Neural cell (in vitro differentiated cells): ENCODE measurements around the gene SLC24A3. TPM values are rescaled to one million over a fixed set of nuclear protein-coding genes. Genes with fewer than 3 reads are reported as not detected.

Experiments
- H2AFZ ChIP-seq: fragments of 200-600, 300-800 bp; sonication (generic), shearing (Covaris generic); 2 replicates; pipeline ENCODE4 v1.6.0; 2014; ENCODE audit warnings: low read depth, mild to moderate bottlenecking, antibody characterized with exemption, low read length, moderate library complexity
- H3F3A ChIP-seq: fragments of 200-600 bp; shearing (Covaris generic); 2 replicates; pipeline ENCODE4 v1.6.1; 2016; ENCODE audit warnings: mild to moderate bottlenecking, moderate library complexity, mixed read lengths, antibody characterized with exemption, low read length; ENCODE audit not compliant: insufficient read depth, poor library complexity, severe bottlenecking
- H3K27ac ChIP-seq: fragments of 200-600, 300-800 bp; sonication (generic), shearing (Covaris generic); 2 replicates; pipeline ENCODE4 v1.5.1; 2014; ENCODE audit warnings: mild to moderate bottlenecking, low read length, moderate library complexity
- H3K27me3 ChIP-seq: fragments of 300-800, 200-600 bp; sonication (generic), shearing (Covaris generic); 2 replicates; pipeline ENCODE4 v1.6.0; 2014; ENCODE audit warnings: mild to moderate bottlenecking, low read depth, low read length, moderate library complexity; ENCODE audit not compliant: insufficient read depth
- H3K36me3 ChIP-seq: fragments of 300-800, 200-600 bp; sonication (generic), shearing (Covaris generic); 2 replicates; pipeline ENCODE4 v1.5.1; 2014; ENCODE audit warnings: mild to moderate bottlenecking, antibody characterized with exemption, low read length, moderate library complexity; ENCODE audit not compliant: insufficient read depth
- H3K4me2 ChIP-seq: fragments of 300-800, 200-600 bp; sonication (generic), shearing (Covaris generic); 2 replicates; pipeline ENCODE4 v1.6.0; 2014; ENCODE audit warnings: mild to moderate bottlenecking, low read length
- H3K4me3 ChIP-seq: fragments of 300-800, 200-600 bp; sonication (generic), shearing (Covaris generic); 2 replicates; pipeline ENCODE4 v1.5.1; 2014; ENCODE audit warnings: mild to moderate bottlenecking, low read length, moderate library complexity
- H3K79me2 ChIP-seq: fragments of 200-600 bp; shearing (Covaris generic); replicated peaks from 2 replicates; pipeline ENCODE4 v1.6.0; 2014; ENCODE audit warnings: mild to moderate bottlenecking, low read length, moderate library complexity; ENCODE audit not compliant: insufficient read depth
- H3K9ac ChIP-seq: fragments of 300-800, 200-600 bp; sonication (generic), shearing (Covaris generic); 2 replicates; pipeline ENCODE4 v1.6.1; 2016; ENCODE audit warnings: mild to moderate bottlenecking, low read length, mixed read lengths
- H3K9me2 ChIP-seq: fragments of 200-600 bp; shearing (Covaris generic); 2 replicates; pipeline ENCODE4 v1.6.1; 2016; ENCODE audit warnings: mild to moderate bottlenecking, low read length, mixed read lengths; ENCODE audit not compliant: insufficient read depth
- H3K9me3 ChIP-seq: fragments of 200-600, 300-800 bp; sonication (generic), shearing (Covaris generic); 2 replicates; pipeline ENCODE4 v1.6.1; 2016; ENCODE audit warnings: mild to moderate bottlenecking, mixed run types, low read length, moderate library complexity, mixed read lengths
- H4K20me1 ChIP-seq: fragments of 200-600 bp; shearing (Covaris generic); 2 replicates; pipeline ENCODE4 v1.6.1; 2016; ENCODE audit warnings: mild to moderate bottlenecking, mixed run types; ENCODE audit not compliant: insufficient read depth
- EP300 ChIP-seq: fragments of 450-650 bp; conservative IDR thresholded peaks from 2 replicates; pipeline ENCODE4 v1.6.1; 2014; ENCODE audit warnings: antibody characterized with exemption, mild to moderate bottlenecking, moderate library complexity; ENCODE audit not compliant: poor library complexity, severe bottlenecking
- EZH2 ChIP-seq: fragments of 200-600, 300-800 bp; shearing (Covaris generic), sonication (generic); IDR thresholded peaks from 2 replicates; pipeline ENCODE4 v1.6.1; 2014; ENCODE audit warnings: antibody characterized with exemption, low read length, borderline replicate concordance, mild to moderate bottlenecking; ENCODE audit not compliant: insufficient read depth, poor library complexity, severe bottlenecking
- MXI1 ChIP-seq: fragments of 450-650 bp; conservative IDR thresholded peaks from 2 replicates; pipeline ENCODE4 v1.6.1; 2014; ENCODE audit warnings: antibody characterized with exemption, mild to moderate bottlenecking; ENCODE audit not compliant: poor library complexity, severe bottlenecking
- POLR2AphosphoS5 ChIP-seq: IDR thresholded peaks from 2 replicates; pipeline ENCODE4 v1.6.1; 2012
- RAD21 ChIP-seq: fragments of 450-650 bp; conservative IDR thresholded peaks from 2 replicates; pipeline ENCODE4 v1.6.1; 2014; ENCODE audit warnings: antibody characterized with exemption, mild to moderate bottlenecking, moderate library complexity
- REST ChIP-seq: IDR thresholded peaks from 2 replicates; pipeline ENCODE4 v1.6.1; 2012; ENCODE audit warnings: borderline replicate concordance
- SMC3 ChIP-seq: fragments of 450-650 bp; conservative IDR thresholded peaks from 2 replicates; pipeline ENCODE4 v1.6.1; 2014; ENCODE audit warnings: antibody characterized with exemption, mild to moderate bottlenecking, moderate library complexity; ENCODE audit not compliant: poor library complexity
- TAF1 ChIP-seq: IDR thresholded peaks from 2 replicates; pipeline ENCODE4 v1.6.1; 2012; ENCODE audit warnings: low read depth
- polyA plus RNA-seq: library from polyadenylated mRNA; depleted of rRNA; stranded (reverse); fragments of >200 nt; gene quantifications from 2 replicates; pipeline ENCODE4 v1.2.3, GENCODE V29; 2014
- TF ChIP-seq, protein P1 (sequence below): fragments of 450-650 bp; IDR thresholded peaks from 2 replicates; pipeline ENCODE4 v1.5.1; 2014; ENCODE audit warnings: antibody characterized with exemption, mild to moderate bottlenecking, moderate library complexity; ENCODE audit not compliant: poor library complexity, severe bottlenecking

The SLC24A3 gene
- polyA plus RNA-seq, 1 donor from 2014 or later, result 6.5 TPM

- H3K79me2 ChIP-seq, result no peaks in the 10 kb centered on the region
- no peaks in the 10 kb centered on the region for H3K27me3 ChIP-seq
- H3K4me2 ChIP-seq, result no peak overlapping the region
- TF ChIP-seq REST (no peak), TAF1 (no peak), EP300 (no peak), RAD21 (no peak), SMC3 (no peak), EZH2 (no peak), MXI1 (no peak)
- TF ChIP-seq, protein P1, sequence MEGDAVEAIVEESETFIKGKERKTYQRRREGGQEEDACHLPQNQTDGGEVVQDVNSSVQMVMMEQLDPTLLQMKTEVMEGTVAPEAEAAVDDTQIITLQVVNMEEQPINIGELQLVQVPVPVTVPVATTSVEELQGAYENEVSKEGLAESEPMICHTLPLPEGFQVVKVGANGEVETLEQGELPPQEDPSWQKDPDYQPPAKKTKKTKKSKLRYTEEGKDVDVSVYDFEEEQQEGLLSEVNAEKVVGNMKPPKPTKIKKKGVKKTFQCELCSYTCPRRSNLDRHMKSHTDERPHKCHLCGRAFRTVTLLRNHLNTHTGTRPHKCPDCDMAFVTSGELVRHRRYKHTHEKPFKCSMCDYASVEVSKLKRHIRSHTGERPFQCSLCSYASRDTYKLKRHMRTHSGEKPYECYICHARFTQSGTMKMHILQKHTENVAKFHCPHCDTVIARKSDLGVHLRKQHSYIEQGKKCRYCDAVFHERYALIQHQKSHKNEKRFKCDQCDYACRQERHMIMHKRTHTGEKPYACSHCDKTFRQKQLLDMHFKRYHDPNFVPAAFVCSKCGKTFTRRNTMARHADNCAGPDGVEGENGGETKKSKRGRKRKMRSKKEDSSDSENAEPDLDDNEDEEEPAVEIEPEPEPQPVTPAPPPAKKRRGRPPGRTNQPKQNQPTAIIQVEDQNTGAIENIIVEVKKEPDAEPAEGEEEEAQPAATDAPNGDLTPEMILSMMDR, result no peak
- H3K36me3 ChIP-seq, result no peaks in the 10 kb centered on the region
- H3K9me2 ChIP-seq, result no peaks in the 10 kb centered on the region
- no peak overlapping the region for H3K9ac ChIP-seq
- no peaks in the 10 kb centered on the region for H3F3A ChIP-seq
- H4K20me1 ChIP-seq, result no peaks in the 10 kb centered on the region
- no peaks in the 10 kb centered on the region for H3K9me3 ChIP-seq
- no peak overlapping the region for H2AFZ ChIP-seq
- no peak overlapping the region for H3K4me3 ChIP-seq
- no peak overlapping the region for H3K27ac ChIP-seq
Measured at GRCh38 chr20:19742974-19743639, 530.7 kb downstream of the SLC24A3 start.

GRCh38 chr20:19743640-19743995 lies 531.2 kb downstream of the SLC24A3 start:
- H4K20me1 ChIP-seq, result no peaks in the 10 kb centered on the region
- no peak overlapping the region for H3K4me2 ChIP-seq
- TF ChIP-seq SMC3 (no peak), REST (no peak), MXI1 (no peak), EP300 (no peak), TAF1 (no peak), POLR2AphosphoS5 (no peak), RAD21 (no peak), EZH2 (no peak)
- TF ChIP-seq, protein P1, result no peak
- H3F3A ChIP-seq, result no peaks in the 10 kb centered on the region
- no peaks in the 10 kb centered on the region for H3K79me2 ChIP-seq
- no peaks in the 10 kb centered on the region for H3K27me3 ChIP-seq
- H2AFZ ChIP-seq, result no peak overlapping the region
- H3K9me3 ChIP-seq, result no peaks in the 10 kb centered on the region
- H3K4me3 ChIP-seq, result no peak overlapping the region
- H3K9me2 ChIP-seq, result no peaks in the 10 kb centered on the region
- H3K27ac ChIP-seq, result no peak overlapping the region
- no peaks in the 10 kb centered on the region for H3K36me3 ChIP-seq
- no peak overlapping the region for H3K9ac ChIP-seq
